ENCODE data around the gene MAP3K9. TPM values are rescaled to one million over a fixed set of nuclear protein-coding genes. Genes with fewer than 3 reads are reported as not detected.

The MAP3K9 gene
- total RNA-seq, 1 donor from 2014 or later = 3.0 TPM

DNA sequence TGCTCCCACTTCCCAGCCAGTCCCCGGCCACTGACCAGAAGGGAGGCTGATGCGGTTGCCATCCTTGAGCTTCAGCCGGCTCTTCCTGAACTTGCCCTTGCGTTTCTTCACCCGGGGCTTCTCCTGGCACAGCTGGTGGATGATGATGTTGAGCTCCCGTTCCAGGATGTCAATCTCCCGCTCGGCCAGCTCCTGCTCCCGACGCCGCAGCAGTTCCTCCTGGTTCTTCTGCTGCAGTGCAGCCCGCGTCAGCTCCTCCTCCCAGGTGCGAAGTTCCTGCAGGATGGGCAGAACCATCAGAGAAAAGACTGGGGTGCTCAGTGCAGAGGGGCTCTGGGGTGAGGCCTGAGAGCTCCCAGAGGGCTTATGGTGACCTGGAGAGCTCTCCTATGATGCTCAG lies 67.0 kb downstream of the MAP3K9 start:
- no peak overlapping the region for H3K4me3 Mint-ChIP-seq (ENCODE audit: unreplicated experiment)
- no peaks in the 10 kb centered on the region for H3K27me3 Mint-ChIP-seq (ENCODE audit: low read depth)
- no peaks in the 10 kb centered on the region for H3K4me1 Mint-ChIP-seq (ENCODE audit: low read depth)
- DNase-seq (ENCODE audit: low spot score) = no peak
- TF ChIP-seq, protein P1, sequence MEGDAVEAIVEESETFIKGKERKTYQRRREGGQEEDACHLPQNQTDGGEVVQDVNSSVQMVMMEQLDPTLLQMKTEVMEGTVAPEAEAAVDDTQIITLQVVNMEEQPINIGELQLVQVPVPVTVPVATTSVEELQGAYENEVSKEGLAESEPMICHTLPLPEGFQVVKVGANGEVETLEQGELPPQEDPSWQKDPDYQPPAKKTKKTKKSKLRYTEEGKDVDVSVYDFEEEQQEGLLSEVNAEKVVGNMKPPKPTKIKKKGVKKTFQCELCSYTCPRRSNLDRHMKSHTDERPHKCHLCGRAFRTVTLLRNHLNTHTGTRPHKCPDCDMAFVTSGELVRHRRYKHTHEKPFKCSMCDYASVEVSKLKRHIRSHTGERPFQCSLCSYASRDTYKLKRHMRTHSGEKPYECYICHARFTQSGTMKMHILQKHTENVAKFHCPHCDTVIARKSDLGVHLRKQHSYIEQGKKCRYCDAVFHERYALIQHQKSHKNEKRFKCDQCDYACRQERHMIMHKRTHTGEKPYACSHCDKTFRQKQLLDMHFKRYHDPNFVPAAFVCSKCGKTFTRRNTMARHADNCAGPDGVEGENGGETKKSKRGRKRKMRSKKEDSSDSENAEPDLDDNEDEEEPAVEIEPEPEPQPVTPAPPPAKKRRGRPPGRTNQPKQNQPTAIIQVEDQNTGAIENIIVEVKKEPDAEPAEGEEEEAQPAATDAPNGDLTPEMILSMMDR (IDR thresholded peaks at IDR 0.05) = no peak
- peaks cover 6% of the 10 kb centered on the region for H3K36me3 Mint-ChIP-seq (ENCODE audit: low read depth)
- H3K9me3 Mint-ChIP-seq (ENCODE audit: low read depth) = no peaks in the 10 kb centered on the region
- no peak overlapping the region for H3K27ac Mint-ChIP-seq (ENCODE audit: unreplicated experiment)

DNA sequence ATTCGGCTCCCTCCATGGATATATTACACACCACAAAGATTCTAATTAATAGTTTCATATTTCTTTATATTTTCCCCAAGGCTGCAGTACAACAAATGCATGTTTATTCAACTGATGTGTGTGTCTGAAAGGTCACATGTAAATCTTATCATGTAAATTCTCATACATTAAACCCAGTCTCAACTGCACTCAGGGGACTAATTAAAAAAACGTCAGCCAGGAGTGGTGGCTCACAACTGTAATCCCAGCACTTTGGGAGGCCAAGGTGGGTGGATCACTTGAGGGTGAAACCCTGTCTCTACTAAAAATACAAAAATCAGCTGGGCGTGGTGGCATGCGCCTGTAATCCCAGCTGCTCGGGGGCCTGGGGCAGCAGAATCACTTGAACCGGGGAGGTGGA lies 67.8 kb downstream of the MAP3K9 start:
- Mint-ChIP-seq H3K4me3 (ENCODE audit: unreplicated experiment) (no peak overlapping the region), H3K9me3 (ENCODE audit: low read depth) (no peaks in the 10 kb centered on the region), H3K27me3 (ENCODE audit: low read depth) (no peaks in the 10 kb centered on the region), H3K4me1 (ENCODE audit: low read depth) (no peaks in the 10 kb centered on the region), H3K36me3 (ENCODE audit: low read depth) (peaks cover 6% of the 10 kb centered on the region), H3K27ac (ENCODE audit: unreplicated experiment) (no peak overlapping the region)
- TF ChIP-seq, protein P1 (IDR thresholded peaks at IDR 0.05) = no peak
- no peak for DNase-seq (ENCODE audit: low spot score)

DNA sequence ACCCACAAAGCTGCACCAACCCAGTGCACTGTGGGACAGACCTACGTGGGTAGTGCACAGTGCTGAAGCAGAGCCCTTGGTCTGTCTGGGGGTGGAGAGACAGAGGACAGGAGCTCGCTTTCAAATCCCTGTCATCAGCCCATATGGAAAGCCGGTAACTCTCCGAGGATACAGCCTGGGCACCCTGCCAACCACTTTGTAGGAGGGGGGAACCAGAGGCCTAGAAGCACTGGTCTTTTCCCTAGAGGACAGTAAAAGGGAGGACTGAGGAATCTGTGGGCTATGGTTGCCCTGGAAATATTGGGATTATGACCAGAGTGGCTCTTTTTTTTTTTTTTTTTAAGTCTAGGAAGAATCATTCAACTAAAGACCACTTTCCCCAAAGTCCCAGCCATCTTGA lies 74.3 kb downstream of the MAP3K9 start:
- Mint-ChIP-seq H3K4me1 (ENCODE audit: low read depth) (no peaks in the 10 kb centered on the region), H3K9me3 (ENCODE audit: low read depth) (no peaks in the 10 kb centered on the region), H3K4me3 (ENCODE audit: unreplicated experiment) (no peak overlapping the region), H3K27me3 (ENCODE audit: low read depth) (no peaks in the 10 kb centered on the region), H3K27ac (ENCODE audit: unreplicated experiment) (no peak overlapping the region), H3K36me3 (ENCODE audit: low read depth) (peaks cover 15% of the 10 kb centered on the region)
- no peak for DNase-seq (ENCODE audit: low spot score)
- TF ChIP-seq, protein P1 (IDR thresholded peaks at IDR 0.05) = no peak

DNA sequence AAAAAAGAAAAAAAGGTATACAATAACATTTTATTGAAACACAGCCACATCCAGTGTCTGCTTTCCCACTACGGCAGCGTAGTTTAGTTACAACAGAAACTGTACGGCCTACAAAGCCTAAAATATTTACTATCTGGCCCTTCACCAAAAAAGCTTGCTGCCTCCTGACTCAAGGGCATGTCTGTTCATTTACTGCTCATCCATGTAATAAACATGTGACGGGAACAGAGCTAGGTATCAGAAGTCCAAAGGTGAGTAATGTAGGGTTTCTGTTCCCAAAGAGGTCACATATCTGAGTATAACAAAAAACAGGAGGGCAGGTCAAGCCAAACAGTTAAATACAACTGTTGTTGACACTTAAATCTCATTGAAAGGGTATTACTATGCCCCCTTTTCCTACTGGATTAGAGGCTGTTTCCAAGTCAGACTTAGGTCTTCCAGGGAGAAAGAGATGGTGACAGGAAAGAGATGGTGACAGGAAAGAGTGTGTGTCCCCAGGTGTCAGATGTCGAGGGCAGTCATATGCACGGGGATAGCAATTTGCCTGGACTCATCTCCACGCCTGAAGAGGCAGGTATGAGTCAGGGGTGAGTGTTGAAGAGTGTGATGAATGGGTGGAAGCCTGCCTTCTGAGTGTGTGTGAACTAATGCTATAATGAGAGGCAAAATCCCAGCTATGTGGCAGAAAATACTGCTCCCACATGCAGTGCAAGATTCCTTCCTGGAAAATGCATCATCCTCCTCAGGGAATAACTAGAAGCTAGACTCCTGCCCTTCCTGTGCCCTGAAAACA lies 77.7 kb downstream of the MAP3K9 start:
- Mint-ChIP-seq H3K36me3 (ENCODE audit: low read depth) (peaks cover 9% of the 10 kb centered on the region), H3K27me3 (ENCODE audit: low read depth) (no peaks in the 10 kb centered on the region), H3K9me3 (ENCODE audit: low read depth) (no peaks in the 10 kb centered on the region), H3K27ac (ENCODE audit: unreplicated experiment) (no peak overlapping the region), H3K4me1 (ENCODE audit: low read depth) (peaks cover 6% of the 10 kb centered on the region), H3K4me3 (ENCODE audit: unreplicated experiment) (no peak overlapping the region)
- no peak for DNase-seq (ENCODE audit: low spot score)
- TF ChIP-seq, protein P1 (IDR thresholded peaks at IDR 0.05) = no peak

DNA sequence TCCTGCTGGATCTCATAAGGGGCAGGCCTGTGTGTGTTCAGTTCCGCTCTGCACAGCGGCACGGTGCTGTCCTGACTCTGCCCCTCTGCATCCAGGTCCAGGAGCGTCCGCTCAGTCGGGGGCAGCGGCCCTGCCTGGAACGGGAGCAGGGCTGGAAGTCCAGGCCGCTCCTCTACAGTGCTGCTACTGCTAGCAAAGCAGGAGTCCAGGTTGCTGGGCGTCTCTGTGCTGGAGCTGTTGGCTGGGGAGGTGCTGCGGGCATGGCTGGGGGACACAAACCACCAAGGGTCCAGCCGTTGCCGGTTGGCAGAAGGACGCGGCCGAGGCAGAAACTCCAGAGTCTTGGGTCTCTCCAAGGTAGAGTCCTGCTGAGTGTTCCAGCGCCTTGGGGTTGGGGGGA lies 78.9 kb downstream of the MAP3K9 start:
- Mint-ChIP-seq H3K4me3 (ENCODE audit: unreplicated experiment) (no peak overlapping the region), H3K27me3 (ENCODE audit: low read depth) (no peaks in the 10 kb centered on the region), H3K9me3 (ENCODE audit: low read depth) (no peaks in the 10 kb centered on the region), H3K27ac (ENCODE audit: unreplicated experiment) (no peak overlapping the region), H3K4me1 (ENCODE audit: low read depth) (peaks cover 8% of the 10 kb centered on the region), H3K36me3 (ENCODE audit: low read depth) (peaks cover 9% of the 10 kb centered on the region)
- TF ChIP-seq, protein P1 (IDR thresholded peaks at IDR 0.05) = no peak
- DNase-seq (ENCODE audit: low spot score) = no peak
